HG03060 (cell line): Measurements from ENCODE around the gene SPRR2E.
"Not testable (repeated sequence)": the region's sequence is repeated elsewhere in the genome, so short reads cannot be mapped to it uniquely, and the experiment has no call there.

ENCODE experiments used
- ATAC-seq: cut with Tn5 transposase; IDR thresholded peaks from one replicate; pipeline ENCODE4 v1.9.1; 2021; ENCODE audit warnings: low read depth, moderate number of reproducible peaks; ENCODE audit not compliant: unreplicated experiment

The SPRR2E gene

GRCh38 chr1:153094426-153094825 is at the start of gene SPRR2E:
SPRR2E (minus strand) TSS chr1:153094526; CDS start chr1:153093751, 775 bp downstream.
- ATAC-seq: no peak

GRCh38 chr1:153141377-153141776 is 47.1 kb upstream of the SPRR2E start:
- ATAC-seq: no peak

- ATAC-seq: no peak
Measured at GRCh38 chr1:153140484-153140883, 46.2 kb upstream of the SPRR2E start.

- ATAC-seq: no peak
Measured at GRCh38 chr1:153133743-153134142, 39.4 kb upstream of the SPRR2E start.

GRCh38 chr1:153133267-153133666 is 38.9 kb upstream of the SPRR2E start:
- no peak for ATAC-seq

- ATAC-seq: not testable (repeated sequence)
Measured at GRCh38 chr1:153128688-153129087, 34.4 kb upstream of the SPRR2E start.

- no peak for ATAC-seq
Measured at GRCh38 chr1:153127296-153127695, 33.0 kb upstream of the SPRR2E start.

GRCh38 chr1:153125536-153125935 is 31.2 kb upstream of the SPRR2E start:
- ATAC-seq: no peak

- ATAC-seq: not testable (repeated sequence)
Measured at GRCh38 chr1:153123793-153124192, 29.5 kb upstream of the SPRR2E start.

GRCh38 chr1:153122831-153123421 is 28.6 kb upstream of the SPRR2E start:
- no peak for ATAC-seq

GRCh38 chr1:153120945-153121344 is 26.6 kb upstream of the SPRR2E start:
- ATAC-seq: no peak

GRCh38 chr1:153119491-153119971 is 25.2 kb upstream of the SPRR2E start:
- ATAC-seq: no peak

- not testable (repeated sequence) for ATAC-seq
Measured at GRCh38 chr1:153115264-153115663, 20.9 kb upstream of the SPRR2E start.

- ATAC-seq: no peak
Measured at GRCh38 chr1:153113416-153113815, 19.1 kb upstream of the SPRR2E start, which contains the start of gene SPRR2F. SPRR2F (minus strand) TSS chr1:153113516; CDS start chr1:153112733, 783 bp downstream.

- ATAC-seq: not testable (repeated sequence)
Measured at GRCh38 chr1:153112454-153112853, 18.1 kb upstream of the SPRR2E start.

GRCh38 chr1:153100245-153100644 is 5.9 kb upstream of the SPRR2E start:
- no peak for ATAC-seq

GRCh38 chr1:153099461-153100045 is 5.2 kb upstream of the SPRR2E start:
- ATAC-seq: no peak

GRCh38 chr1:153095764-153096163 is 1.4 kb upstream of the SPRR2E start:
- ATAC-seq: no peak

- no peak for ATAC-seq
Measured at GRCh38 chr1:153087652-153088051, 6.7 kb downstream of the SPRR2E start.

GRCh38 chr1:153081736-153082135 is 12.6 kb downstream of the SPRR2E start:
- no peak for ATAC-seq

- ATAC-seq: no peak
Measured at GRCh38 chr1:153072806-153073726, 21.3 kb downstream of the SPRR2E start.
